Nephron (organoid): ENCODE results near the gene MICAL3.

Experiments
- H3K27ac Mint-ChIP-seq, 3 experiments: 2 replicates each; pipeline ENCODE4 v1.8.0; 2020; ENCODE audit warnings: mixed read lengths in 3 of 3, mild to moderate bottlenecking in 2 of 3, moderate library complexity in 1 of 3
- H3K27me3 Mint-ChIP-seq: 2 replicates; pipeline ENCODE4 v1.8.0; 2021; ENCODE audit warnings: low read depth, mild to moderate bottlenecking, moderate library complexity, mixed read lengths
- H3K36me3 Mint-ChIP-seq: 2 replicates; pipeline ENCODE4 v1.8.0; 2020; ENCODE audit warnings: low read depth, mixed read lengths
- H3K4me1 Mint-ChIP-seq: 2 replicates; pipeline ENCODE4 v1.8.0; 2020; ENCODE audit warnings: mixed read lengths
- H3K4me3 Mint-ChIP-seq, 3 experiments: 2 replicates each; pipeline ENCODE4 v1.8.0; 2020; ENCODE audit warnings: mild to moderate bottlenecking in 3 of 3, mixed read lengths in 3 of 3, moderate library complexity in 2 of 3
- H3K9me3 Mint-ChIP-seq: 2 replicates; pipeline ENCODE4 v1.8.0; 2020; ENCODE audit warnings: mixed read lengths
- CTCF ChIP-seq, 3 experiments: fragments of 200-600 bp; sonication (generic); IDR thresholded peaks; one replicate each; pipeline ENCODE4 v1.5.0; 2021; ENCODE audit warnings: antibody characterized with exemption in 3 of 3; ENCODE audit not compliant: unreplicated experiment in 3 of 3

MICAL3 gene

GRCh38 chr22:17818649-17819048 lies 205.7 kb downstream of the MICAL3 start:
- Mint-ChIP-seq H3K9me3 (no peaks in the 10 kb centered on the region), H3K4me3 (no peak overlapping the region), H3K27me3 (no peaks in the 10 kb centered on the region), H3K36me3 (peaks cover 12% of the 10 kb centered on the region), H3K27ac (no peak overlapping the region), H3K4me1 (no peaks in the 10 kb centered on the region)
- no peak for TF ChIP-seq CTCF (IDR thresholded peaks at IDR 0.05; ENCODE audit: unreplicated experiment in 3 of 3)

- Mint-ChIP-seq H3K36me3 (peaks cover 14% of the 10 kb centered on the region), H3K4me1 (no peaks in the 10 kb centered on the region), H3K27me3 (no peaks in the 10 kb centered on the region), H3K4me3 (no peak overlapping the region), H3K27ac (no peak overlapping the region), H3K9me3 (no peaks in the 10 kb centered on the region)
- TF ChIP-seq CTCF (IDR thresholded peaks at IDR 0.05; ENCODE audit: unreplicated experiment in 3 of 3), result no peak
These were observed 206.2 kb downstream of the MICAL3 start for GRCh38 chr22:17818180-17818579.

GRCh38 chr22:17817511-17818065 lies 206.8 kb downstream of the MICAL3 start:
- Mint-ChIP-seq H3K36me3 (peaks cover 15% of the 10 kb centered on the region), H3K9me3 (no peaks in the 10 kb centered on the region), H3K4me1 (no peaks in the 10 kb centered on the region), H3K4me3 (no peak overlapping the region), H3K27me3 (no peaks in the 10 kb centered on the region), H3K27ac (no peak overlapping the region)
- TF ChIP-seq CTCF (IDR thresholded peaks at IDR 0.05; ENCODE audit: unreplicated experiment in 3 of 3), result no peak

- H3K9me3 Mint-ChIP-seq, result no peaks in the 10 kb centered on the region
- H3K27me3 Mint-ChIP-seq, result no peaks in the 10 kb centered on the region
- H3K4me1 Mint-ChIP-seq, result no peaks in the 10 kb centered on the region
- no peak for TF ChIP-seq CTCF (IDR thresholded peaks at IDR 0.05; ENCODE audit: unreplicated experiment in 3 of 3)
- no peak overlapping the region for H3K4me3 Mint-ChIP-seq
- peaks cover 15% of the 10 kb centered on the region for H3K36me3 Mint-ChIP-seq
- H3K27ac Mint-ChIP-seq, result no peak overlapping the region
These were observed 207.3 kb downstream of the MICAL3 start for GRCh38 chr22:17817079-17817478.

GRCh38 chr22:17816649-17817048 lies 207.7 kb downstream of the MICAL3 start:
- no peak for TF ChIP-seq CTCF (IDR thresholded peaks at IDR 0.05; ENCODE audit: unreplicated experiment in 3 of 3)
- Mint-ChIP-seq H3K36me3 (peaks cover 15% of the 10 kb centered on the region), H3K4me1 (no peaks in the 10 kb centered on the region), H3K4me3 (no peak overlapping the region), H3K9me3 (no peaks in the 10 kb centered on the region), H3K27me3 (no peaks in the 10 kb centered on the region), H3K27ac (no peak overlapping the region)

- no peak overlapping the region for H3K4me3 Mint-ChIP-seq
- peaks cover 21% of the 10 kb centered on the region for H3K36me3 Mint-ChIP-seq
- H3K4me1 Mint-ChIP-seq, result no peaks in the 10 kb centered on the region
- no peak for TF ChIP-seq CTCF (IDR thresholded peaks at IDR 0.05; ENCODE audit: unreplicated experiment in 3 of 3)
- no peak overlapping the region for H3K27ac Mint-ChIP-seq
- no peaks in the 10 kb centered on the region for H3K9me3 Mint-ChIP-seq
- no peaks in the 10 kb centered on the region for H3K27me3 Mint-ChIP-seq
These were observed 208.6 kb downstream of the MICAL3 start for GRCh38 chr22:17815703-17816254.
